Kidney (tissue), 14 donors: Measurements from ENCODE around the gene MSI2. TPM values are rescaled to one million over a fixed set of nuclear protein-coding genes. Genes with fewer than 3 reads are reported as not detected.

ENCODE experiments used
- DNase-seq, 5 donors: peaks; one replicate each; pipeline ENCODE4 v3.0.0-alpha.2; 2013 to 2020
- FAIRE-seq: peaks from 2 replicates; lab custom pipeline; 2012; peaks lifted over from hg19 to GRCh38; lab: Jason Lieb, UNC
- H3K27ac ChIP-seq, 2 donors: one replicate each; pipeline ENCODE4 v1.7.0; 2013; ENCODE audit warnings: low read depth in 2 of 2, low read length in 2 of 2, inconsistent platforms in 1 of 2
- H3K27me3 ChIP-seq: one replicate; pipeline ENCODE4 v1.7.1; 2013; ENCODE audit warnings: low read length, inconsistent platforms; ENCODE audit not compliant: control insufficient read depth, insufficient read depth
- H3K36me3 ChIP-seq, 3 donors: one replicate each; pipeline versions ENCODE4 v1.7.0 to v1.7.1; 2013; ENCODE audit warnings: low read length in 3 of 3, control low read depth in 1 of 3, inconsistent platforms in 1 of 3; ENCODE audit not compliant: insufficient read depth in 3 of 3, control insufficient read depth in 2 of 3
- H3K4me1 ChIP-seq, 3 donors: one replicate each; pipeline versions ENCODE4 v1.7.0 to v1.7.1; 2013; ENCODE audit warnings: low read length in 3 of 3, inconsistent platforms in 1 of 3, low read depth in 1 of 3; ENCODE audit not compliant: control insufficient read depth in 2 of 3, insufficient read depth in 2 of 3
- H3K4me3 ChIP-seq, 3 donors: one replicate each; pipeline versions ENCODE4 v1.7.0 to v1.8.1; 2013; ENCODE audit warnings: low read length in 3 of 3, control low read depth in 1 of 3, inconsistent platforms in 1 of 3
- H3K9ac ChIP-seq, 3 donors: one replicate each; pipeline versions ENCODE4 v1.7.0 to v1.7.1; 2013; ENCODE audit warnings: low read length in 3 of 3, control low read depth in 1 of 3, inconsistent platforms in 1 of 3
- H3K9me3 ChIP-seq, 3 donors: one replicate each; pipeline versions ENCODE4 v1.7.0 to v1.7.1; 2013; ENCODE audit warnings: low read length in 3 of 3, control low read depth in 1 of 3, inconsistent platforms in 1 of 3; ENCODE audit not compliant: control insufficient read depth in 2 of 3, insufficient read depth in 1 of 3
- CTCF ChIP-seq: IDR thresholded peaks from 3 replicates; pipeline ENCODE4 v1.5.1; 2012; ENCODE audit warnings: mild to moderate bottlenecking, moderate library complexity, borderline replicate concordance; ENCODE audit not compliant: insufficient read depth; ENCODE audit errors: extremely low read depth
- intact Hi-C: fragments of 100-400 bp; cut with DNase I; formaldehyde crosslinking; loops from one replicate; pipeline ENCODE4 v1.11.1; 2022
- polyA plus RNA-seq: library from polyadenylated mRNA; stranded (reverse); fragments of 350-450 nt; fragmentation: Illumina TruSeq; extraction: RNeasy Lipid Tissue Mini Kit (QIAGEN cat#74804); gene quantifications from one replicate; pipeline ENCODE4 v1.2.3, GENCODE V29; 2014; ENCODE audit warnings: low read depth, low replicate concordance; ENCODE audit not compliant: insufficient read depth
- total RNA-seq: library from RNA; stranded (reverse); fragmentation: NEBNext Ultra II Directional; extraction: Animal tissue kit (Norgen Biotek cat#: 25700); gene quantifications from one replicate; pipeline ENCODE4 v1.2.1, GENCODE V29; 2021
- donor health status: control.
- donor health status: control.
- donor health status: control.
- donor health status: control.
- donor health status: control.
- donor health status: DM: yes; HTN: yes; CAD: no.
- donor health status: Normal renal cell carcinoma (clear cell type).

Gene MSI2
- total and polyA plus RNA-seq, 2 donors from 2014 or later = 69.2 to 151 TPM

- intact Hi-C loops = no loop called here
Measured at GRCh38 chr17:57724729-57725125, 468.4 kb downstream of the MSI2 start.

DNA sequence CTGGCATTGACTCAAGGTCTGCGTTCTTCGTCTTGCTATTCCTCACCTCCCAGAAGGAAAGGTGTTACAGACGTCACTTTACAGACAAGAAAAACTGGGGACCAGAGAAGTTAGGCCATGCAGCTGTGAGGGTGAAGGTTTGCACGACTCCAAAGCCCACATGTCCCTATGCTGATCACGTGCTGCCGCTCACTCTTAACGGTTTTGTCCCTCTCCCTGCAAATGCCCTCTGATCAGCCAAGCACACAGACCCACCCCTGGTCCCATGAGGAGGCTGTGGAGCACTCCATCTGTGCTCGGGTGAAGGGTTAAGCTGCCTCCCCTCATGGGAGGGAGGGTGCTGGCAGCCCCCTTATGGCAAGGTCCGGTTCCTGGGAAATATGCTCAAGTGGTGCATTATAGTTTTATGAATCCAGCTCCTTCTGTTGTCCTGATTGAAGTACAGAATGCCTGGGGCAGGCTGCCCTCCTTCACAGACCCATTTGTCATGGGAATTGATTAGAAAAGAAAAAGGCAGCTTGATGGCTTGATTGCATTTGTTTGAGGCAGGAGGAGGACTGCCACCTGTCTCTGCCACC, 470.0 kb downstream of the MSI2 start:
- Histone ChIP-seq H3K27ac (no peak overlapping the region), H3K27me3 (no peaks in the 10 kb centered on the region), H3K4me3 (no peak overlapping the region), H3K9ac (no peak overlapping the region), H3K36me3 (no peaks in the 10 kb centered on the region), H3K4me1 (peaks cover 0 to 20% (median 7%) of the 10 kb centered on the region in 3 donors), H3K9me3 (no peaks in the 10 kb centered on the region)
- FAIRE-seq (no peak), DNase-seq (peak in 3 of 5 donors; percentile 49 to 69 (median 67))
- TF ChIP-seq CTCF = no peak
- intact Hi-C loops = no loop called here

More at GRCh38 chr17:57724729-57725125, 468.4 kb downstream of the MSI2 start:
- Histone ChIP-seq H3K9me3 (no peaks in the 10 kb centered on the region), H3K9ac (no peak overlapping the region), H3K4me1 (peaks cover 0 to 20% (median 7%) of the 10 kb centered on the region in 3 donors), H3K27ac (no peak overlapping the region), H3K27me3 (no peaks in the 10 kb centered on the region), H3K36me3 (no peaks in the 10 kb centered on the region), H3K4me3 (no peak overlapping the region)
- TF ChIP-seq CTCF = no peak
- DNase-seq = no peak
- FAIRE-seq = no peak

GRCh38 chr17:57726838-57727237, 470.5 kb downstream of the MSI2 start:
- H3K27ac ChIP-seq = no peak overlapping the region
- peaks cover 0 to 20% (median 12%) of the 10 kb centered on the region in 3 donors for H3K4me1 ChIP-seq
- TF ChIP-seq CTCF = no peak
- FAIRE-seq = no peak
- no peak overlapping the region for H3K9ac ChIP-seq
- H3K36me3 ChIP-seq = no peaks in the 10 kb centered on the region
- no peaks in the 10 kb centered on the region for H3K9me3 ChIP-seq
- H3K4me3 ChIP-seq = no peak overlapping the region
- no peaks in the 10 kb centered on the region for H3K27me3 ChIP-seq
- DNase-seq = no peak
- intact Hi-C loops = no loop called here

GRCh38 chr17:57727630-57728175, 471.4 kb downstream of the MSI2 start:
- no peak for TF ChIP-seq CTCF
- intact Hi-C loops = no loop called here
- no peaks in the 10 kb centered on the region for H3K36me3 ChIP-seq
- no peaks in the 10 kb centered on the region for H3K27me3 ChIP-seq
- H3K4me1 ChIP-seq = peaks cover 0 to 20% (median 12%) of the 10 kb centered on the region in 3 donors
- no peak for FAIRE-seq
- H3K9ac ChIP-seq = no peak overlapping the region
- H3K9me3 ChIP-seq = no peaks in the 10 kb centered on the region
- no peak overlapping the region for H3K27ac ChIP-seq
- DNase-seq = no peak
- no peak overlapping the region for H3K4me3 ChIP-seq
